Measurements from ENCODE around the gene SLC44A4. TPM values are rescaled to one million over a fixed set of nuclear protein-coding genes. Genes with fewer than 3 reads are reported as not detected.
"Not testable (repeated sequence)": the region's sequence is repeated elsewhere in the genome, so short reads cannot be mapped to it uniquely, and the experiment has no call there.

SLC44A4 gene
- polyA plus RNA-seq, 5 donors = 10.2 to 24.4 (median 19.1) TPM

GRCh38 chr6:31881136-31881859 lies 2.5 kb upstream of the SLC44A4 start:
- DNase-seq = no peak

GRCh38 chr6:31880616-31881015 lies 1.8 kb upstream of the SLC44A4 start:
- no peak for DNase-seq

- DNase-seq = no peak
These were observed 1.1 kb upstream of the SLC44A4 start for GRCh38 chr6:31879901-31880300.

GRCh38 chr6:31879143-31879542 lies 346 bp upstream of the SLC44A4 start:
- no peak for DNase-seq

DNA sequence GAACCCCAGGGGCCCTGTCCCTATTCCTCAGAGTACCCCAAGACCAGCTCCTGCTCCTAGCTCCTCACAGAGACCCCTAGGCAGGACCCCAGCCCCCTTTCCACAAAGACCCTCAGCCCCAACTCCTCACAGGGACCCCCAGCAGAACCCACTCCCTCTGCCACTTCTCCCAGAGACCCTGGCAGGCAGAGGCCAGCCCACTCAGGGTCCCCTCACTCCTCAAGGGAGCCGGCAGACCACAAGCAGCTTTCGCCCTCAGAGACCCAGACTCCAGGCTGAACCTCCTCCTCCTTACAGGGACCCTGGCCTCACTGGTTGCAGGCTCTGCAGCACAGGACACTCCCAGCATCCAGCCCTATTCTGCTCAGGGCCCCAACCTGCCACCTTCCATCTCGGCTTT lies 575 bp downstream of the SLC44A4 start:
- no peak for DNase-seq

DNA sequence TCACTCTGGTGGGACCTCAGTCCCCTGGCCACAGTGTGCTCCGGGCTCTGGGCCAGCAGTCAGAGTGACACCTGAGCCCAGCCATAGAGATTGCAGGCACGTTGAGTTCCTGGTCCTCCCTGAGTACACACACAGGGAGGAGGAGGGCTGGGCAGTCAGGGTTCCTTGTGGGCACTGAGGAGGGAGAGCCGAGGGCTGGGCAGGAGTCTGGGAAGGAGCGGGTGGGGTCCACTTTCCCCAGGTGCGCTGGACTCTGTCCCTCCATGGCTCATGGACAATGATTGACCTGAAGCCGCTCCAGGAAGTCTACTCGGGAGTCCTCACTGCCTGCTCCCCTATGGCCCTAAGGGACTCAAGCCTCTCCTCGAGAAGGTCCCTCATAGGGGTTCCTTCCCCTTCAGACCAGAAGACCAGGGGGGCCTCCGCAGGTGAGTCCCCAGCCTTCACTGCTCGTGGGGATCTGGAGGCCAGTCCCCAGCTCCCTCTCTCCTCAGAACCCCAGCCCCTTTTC lies 1.1 kb downstream of the SLC44A4 start:
- peak; percentile 44 to 50 for DNase-seq

DNA sequence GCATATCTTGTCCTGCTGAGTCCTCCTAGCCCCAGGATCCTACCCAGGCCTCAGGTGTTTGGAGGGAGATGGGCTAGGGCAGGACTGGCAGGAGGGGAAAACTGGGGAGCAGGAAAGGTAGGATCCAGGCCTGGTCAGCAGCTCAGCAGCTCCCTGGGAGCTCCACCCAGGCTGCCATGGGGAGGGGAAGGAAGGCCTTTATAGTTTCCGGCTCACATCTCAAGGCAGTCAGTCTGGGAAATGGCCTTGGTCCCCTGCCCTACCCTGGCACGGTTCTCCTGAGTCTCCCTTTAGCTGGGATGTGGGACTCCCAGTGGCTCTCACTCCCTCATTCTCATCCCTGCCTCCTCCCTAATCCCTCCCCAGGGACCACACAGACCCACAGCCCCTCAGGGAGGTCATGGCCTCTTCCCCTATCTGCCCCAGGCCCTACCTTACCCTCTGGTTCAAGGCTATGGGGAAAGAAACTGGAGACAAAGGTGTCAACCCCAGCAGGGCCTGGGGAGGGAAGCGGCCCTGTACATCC lies 1.6 kb downstream of the SLC44A4 start:
- DNase-seq = no peak

DNA sequence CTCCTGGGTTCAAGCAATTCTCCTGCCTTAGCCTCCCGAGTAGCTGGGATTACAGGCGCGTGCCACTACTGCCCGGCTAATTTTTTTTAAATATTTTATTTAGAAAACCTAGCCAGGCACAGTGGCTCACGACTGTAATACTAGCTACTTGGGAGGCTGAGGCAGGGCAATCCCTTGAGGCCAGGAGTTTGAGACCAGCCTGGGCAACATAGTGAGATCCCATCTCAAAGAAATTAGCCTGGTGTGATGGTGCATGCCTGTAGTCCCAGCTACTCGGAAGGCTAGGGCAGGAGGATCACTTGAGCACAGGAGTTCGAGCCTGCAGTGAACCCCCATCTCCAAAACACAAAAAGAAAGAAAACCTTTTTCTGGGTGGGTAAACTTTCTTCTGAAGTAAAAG lies 2.4 kb downstream of the SLC44A4 start:
- no peak for DNase-seq

DNA sequence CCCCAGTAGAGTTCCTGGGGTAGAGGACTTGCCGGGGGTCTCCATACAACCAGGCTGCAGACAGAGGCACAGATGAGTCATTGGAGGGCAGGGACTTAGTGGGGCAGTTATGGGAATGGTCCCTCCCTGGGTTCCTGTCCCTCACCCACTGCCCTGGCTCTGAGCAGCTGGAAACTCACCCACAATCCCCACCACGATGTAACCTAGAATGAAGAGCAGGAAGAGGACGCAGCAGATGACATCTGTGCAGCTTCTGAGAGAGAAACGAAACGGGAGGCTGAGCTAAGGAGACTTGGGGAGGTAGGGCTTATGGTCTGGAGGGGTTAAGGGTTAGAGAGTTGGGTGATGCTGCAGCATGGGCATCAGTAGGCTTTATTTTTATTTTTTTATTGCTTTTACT lies 2.9 kb downstream of the SLC44A4 start:
- DNase-seq = no peak

- DNase-seq = no peak
These were observed 3.8 kb downstream of the SLC44A4 start for GRCh38 chr6:31874836-31875572.

DNA sequence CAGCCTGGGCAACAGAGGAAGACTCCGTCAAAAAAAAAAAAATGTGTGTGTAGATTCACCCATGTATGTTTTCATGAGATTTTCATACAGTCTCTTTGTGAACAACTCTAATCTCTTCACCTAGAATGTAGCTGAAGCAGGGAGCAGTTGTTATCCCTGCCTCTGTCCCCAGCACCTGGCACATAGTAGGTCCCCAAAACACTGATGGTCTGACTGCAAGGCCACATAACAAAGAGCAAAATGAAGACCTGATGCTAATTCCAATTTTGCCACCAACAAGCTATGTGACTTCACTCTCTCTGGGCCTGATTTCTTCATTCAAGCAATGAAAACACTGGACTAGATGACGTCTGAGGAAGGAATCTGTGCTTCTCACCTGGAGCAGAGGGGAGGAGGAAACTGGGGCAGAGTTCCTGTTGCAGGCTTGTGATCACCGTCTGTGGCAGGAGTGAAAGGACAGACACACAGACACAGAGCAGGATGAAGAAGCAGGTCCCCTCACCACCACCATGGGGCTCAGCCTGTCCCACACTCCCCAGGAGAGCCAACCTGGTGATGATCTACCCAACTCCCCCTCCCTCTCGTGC lies 4.6 kb downstream of the SLC44A4 start:
- no peak for DNase-seq

- no peak for DNase-seq
These were observed 7.6 kb downstream of the SLC44A4 start for GRCh38 chr6:31871046-31871659.

DNA sequence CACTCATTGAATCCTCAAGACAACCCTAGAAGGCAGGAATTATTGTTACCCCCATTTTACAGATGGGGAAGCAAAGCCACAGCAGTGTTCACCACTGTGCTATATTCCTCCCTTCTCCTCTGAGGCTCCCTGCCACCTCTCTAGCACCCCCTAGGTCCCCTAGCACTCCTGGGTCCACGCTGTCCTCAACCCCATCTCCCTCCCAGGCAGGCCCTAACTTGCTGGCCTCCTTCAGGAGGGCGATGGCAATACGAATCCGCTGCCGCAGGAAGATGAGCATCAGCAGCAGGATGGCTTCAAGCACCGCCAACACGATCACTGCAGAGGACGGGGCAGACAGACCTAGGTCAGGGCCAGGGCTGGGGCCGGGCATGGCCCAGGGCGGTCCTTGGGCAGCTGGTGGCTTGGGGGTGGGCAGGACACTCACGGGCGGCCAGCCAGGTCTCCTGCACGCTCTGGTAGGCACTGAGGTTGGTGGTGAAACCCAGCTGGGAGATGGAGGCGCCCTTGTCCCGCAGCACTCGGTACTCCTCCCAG lies 8.3 kb downstream of the SLC44A4 start:
- no peak for DNase-seq

DNA sequence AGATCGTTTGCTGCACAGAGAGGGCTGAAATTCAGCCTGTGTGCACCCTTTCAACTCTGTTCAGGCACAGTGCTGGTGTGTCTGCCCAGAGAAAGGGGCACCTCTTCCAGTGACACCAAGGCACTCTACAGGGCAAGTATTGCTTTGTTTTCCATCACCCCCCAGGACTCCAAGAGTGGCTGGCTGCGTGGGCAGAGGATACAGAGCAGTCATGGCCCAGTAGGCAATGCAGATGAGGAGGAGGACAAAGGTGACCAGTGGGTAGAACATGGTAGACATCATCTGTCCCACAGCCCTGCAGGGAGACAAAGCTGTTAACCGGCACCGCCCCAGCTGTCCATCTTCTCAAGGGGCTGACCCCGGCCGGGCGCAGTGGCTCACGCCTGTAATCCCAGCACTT lies 9.5 kb downstream of the SLC44A4 start:
- DNase-seq = no peak

GRCh38 chr6:31868658-31868971 lies 10.2 kb downstream of the SLC44A4 start:
- DNase-seq = not testable (repeated sequence)

DNA sequence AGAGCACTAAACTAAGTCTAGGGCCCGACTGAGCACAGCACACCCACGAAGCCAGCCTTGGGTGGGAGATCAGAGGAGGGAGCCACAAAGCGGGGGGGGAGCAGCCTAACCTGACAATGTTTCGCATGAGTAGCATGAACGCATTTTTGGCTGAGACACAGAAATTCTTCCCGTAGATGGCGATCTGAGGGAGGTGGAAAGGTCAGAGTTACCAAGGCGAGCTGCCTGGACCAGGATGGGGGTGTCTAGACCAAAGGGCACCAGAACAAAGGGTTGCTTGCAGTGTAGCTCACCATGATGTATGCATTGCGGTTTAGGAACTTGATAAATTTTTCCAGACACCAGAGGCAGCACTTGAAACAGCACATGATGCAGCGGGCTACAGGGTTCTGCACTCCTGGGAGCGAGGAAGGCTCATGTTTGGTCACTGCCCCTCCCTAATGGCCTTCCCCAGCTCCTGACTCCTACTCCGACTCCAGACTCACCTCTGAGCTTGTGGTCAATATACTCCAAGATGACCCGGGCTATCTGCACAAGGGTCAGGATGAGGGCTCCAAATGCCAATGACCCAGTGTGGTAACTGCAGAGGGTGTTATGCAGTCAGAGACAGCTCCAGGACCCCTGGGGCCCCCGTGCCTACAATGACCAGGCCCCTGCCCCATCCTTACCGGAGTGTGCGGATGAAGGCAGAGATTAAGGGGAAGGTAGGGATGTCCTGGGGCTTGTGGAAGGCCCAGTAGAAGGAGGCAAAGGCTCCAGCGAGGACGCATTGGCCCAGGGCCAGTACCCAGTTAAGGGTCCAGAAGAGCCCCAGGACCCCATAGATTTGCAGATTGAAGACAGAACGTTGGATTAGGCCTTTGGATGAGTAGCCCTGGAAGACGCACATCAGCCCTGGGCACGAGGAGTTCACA lies 13.3 kb downstream of the SLC44A4 start:
- no peak for DNase-seq

DNA sequence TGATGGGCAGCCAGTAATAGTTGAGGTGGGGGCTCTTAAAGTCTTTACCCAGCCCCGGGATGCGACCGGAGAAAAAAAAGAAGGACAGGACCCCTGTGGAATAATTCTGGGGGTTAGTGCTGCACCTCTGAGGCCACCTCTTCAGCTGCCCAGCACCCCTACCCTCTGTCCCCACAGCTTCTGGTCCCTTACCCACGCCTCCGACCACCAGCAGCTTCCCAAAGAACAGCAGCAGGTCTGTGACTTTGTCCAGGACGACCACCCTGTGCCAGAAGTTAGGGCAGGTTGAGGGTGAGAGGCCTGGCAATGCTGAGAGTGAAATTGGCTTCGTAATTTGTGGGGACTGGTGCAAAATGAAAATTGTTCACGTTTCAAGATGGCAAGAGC lies 14.0 kb downstream of the SLC44A4 start:
- DNase-seq = no peak

DNA sequence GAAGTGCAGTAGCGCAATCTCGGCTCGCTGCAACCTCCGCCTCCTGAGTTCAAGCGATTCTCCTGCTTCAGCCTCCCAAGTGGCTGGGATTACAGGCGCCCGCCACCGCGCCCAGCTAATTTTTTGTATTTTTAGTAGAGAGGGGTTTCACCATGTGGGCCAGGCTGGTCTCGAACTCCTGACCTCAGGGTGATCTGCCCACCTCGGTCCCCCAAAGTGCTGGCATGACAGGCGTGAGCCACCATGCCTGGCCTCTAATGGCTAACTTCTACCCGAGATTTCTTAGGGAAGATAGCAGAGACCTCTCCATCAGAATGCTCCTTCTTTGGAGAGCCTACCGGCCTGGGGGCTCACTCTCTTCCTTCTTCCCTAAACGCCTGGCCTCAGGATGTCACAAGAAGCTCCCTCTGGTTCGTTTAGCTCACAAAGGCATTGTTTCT lies 14.7 kb downstream of the SLC44A4 start:
- not testable (repeated sequence) for DNase-seq

DNA sequence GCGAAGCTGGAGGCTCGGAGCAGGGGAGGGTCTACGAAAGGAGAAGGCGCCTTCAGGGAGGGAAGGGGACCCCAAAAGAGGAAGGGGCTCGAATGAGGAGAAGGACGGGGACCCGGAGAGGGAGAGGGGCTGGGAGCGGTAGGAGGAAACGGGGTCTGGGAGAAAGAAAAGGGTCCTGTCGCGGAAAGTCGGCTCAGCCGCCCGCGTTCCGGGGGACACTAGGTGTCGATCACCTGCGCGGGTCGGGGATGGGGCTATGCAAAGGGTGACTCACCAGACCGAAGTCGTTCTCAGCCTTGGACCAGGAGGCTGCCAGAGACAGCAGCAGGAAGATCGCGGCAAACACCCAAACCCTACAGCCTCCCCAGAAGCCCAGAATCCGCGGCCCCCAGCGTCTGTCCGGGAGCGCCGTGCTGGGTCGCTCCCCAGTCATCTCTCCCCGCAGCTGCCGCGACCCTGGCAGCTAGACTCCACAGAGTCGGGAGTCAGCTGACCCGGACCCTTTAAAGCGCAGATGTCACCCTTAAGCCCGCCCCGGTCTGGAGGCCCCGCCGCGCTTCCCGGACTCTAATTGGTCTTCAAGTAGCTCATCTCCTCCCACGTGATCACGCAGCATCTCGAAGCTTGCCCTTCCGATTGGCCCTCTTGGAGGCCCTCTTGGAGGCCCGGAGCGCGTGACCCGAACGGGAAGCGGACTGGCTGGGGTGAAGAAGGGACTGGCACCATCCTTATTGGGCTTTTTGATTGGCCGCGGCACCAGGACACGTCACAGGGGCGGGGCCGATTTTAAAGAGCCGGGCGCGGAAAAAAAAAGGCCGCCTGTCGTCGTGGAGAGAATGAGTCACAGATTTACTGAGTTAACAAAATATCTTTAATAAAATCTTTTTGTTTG lies 16.2 kb downstream of the SLC44A4 start, which contains the start of gene NEU1:
Gene NEU1 (minus strand): TSS at position 478 of the 892 bp plus-strand sequence. CDS start 45 bp downstream, at position 433.
- peak; percentile 99 to 100 for DNase-seq

DNA sequence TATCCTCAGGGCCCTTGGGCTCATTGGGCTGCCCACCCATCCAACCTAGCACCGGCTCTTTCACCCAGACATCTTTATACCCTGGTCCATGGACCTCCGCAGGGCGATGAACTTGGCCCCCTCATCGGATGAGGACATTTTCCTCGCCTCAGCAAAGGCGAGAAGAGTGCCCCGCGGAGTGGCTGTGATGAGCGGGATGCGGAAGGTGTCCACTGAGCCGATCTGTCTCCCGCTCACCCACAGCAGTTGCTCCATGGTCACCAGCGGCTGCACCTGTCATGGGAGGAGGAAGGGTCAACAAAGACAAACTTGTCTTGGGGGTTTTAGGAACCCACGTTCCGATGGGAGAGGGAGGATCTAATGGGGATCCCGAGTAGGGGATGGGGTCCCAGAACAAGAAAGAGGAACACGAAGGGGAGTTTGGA lies 16.9 kb downstream of the SLC44A4 start:
- DNase-seq = no peak
